Endometrium (tissue), 2 donors: ENCODE measurements around the gene ATRIP.
A peak's percentile ranks its signal among the peaks of the same experiment; 100 is the strongest.

Experiments
- FAIRE-seq: peaks from 2 replicates; lab custom pipeline; 2012; peaks lifted over from hg19 to GRCh38; lab: Jason Lieb, UNC
- donor health status: control.
- donor health status: control.

The ATRIP gene

GRCh38 chr3:48423883-48424695 lies 22.4 kb upstream of the ATRIP start:
- FAIRE-seq = no peak

GRCh38 chr3:48425281-48425812 lies 21.2 kb upstream of the ATRIP start:
- FAIRE-seq = no peak

DNA sequence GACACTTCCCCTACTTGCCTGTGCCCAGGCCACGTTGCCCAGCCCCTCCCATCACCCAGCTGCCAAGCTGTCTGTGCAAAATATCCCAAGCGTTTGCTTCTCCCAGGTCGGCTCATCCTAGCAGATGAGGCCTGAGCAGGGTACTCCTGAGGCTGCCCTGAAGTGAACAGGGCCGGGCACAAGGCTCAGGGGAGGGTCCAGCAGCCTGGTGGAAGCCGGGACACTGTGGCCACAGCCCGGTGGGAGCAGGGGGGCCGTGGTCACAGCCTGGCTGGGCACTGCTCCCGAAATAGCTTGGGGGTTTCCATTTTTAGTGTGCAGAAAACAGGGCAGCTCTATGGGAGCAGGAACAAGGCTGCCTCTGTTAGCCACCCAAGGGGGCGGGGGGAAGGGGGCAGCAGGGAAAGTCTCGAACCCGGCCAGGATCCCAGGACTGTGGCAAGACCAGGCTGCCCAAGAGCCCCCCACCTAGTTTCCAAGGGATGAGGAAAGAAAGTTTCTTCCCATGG lies 20.1 kb upstream of the ATRIP start:
- no peak for FAIRE-seq

DNA sequence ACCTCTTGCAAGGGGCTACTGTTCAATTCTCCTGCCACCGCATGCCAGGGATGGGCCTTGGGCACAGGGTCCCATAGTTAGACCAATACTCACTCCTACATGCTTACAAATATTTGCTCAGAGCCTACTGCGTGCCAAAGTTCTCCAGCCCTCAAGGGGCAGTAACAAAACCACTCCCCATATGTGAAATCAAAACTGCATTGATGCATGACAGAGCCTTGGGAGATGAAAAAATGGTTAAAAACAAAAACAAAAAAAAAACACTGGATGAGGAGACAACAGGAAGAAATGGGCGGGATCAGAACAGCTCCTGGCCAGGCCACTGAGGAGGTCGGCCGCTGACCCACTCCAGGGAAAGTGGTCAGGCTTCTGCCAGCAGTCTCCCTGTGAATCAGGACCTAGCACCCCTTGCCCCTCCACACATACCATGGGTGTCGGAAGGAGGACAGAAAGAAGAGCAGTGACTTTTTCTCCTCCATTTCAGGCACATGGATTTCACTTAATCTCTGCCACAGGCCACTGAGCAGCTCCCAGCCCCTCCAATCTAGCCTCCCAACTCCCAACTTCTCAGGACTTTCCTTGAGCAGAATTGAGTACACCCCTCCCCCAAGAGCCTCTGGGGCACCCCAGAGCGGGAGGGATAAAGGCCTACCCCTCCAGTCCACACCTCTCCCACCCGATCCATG lies 19.4 kb upstream of the ATRIP start:
- no peak for FAIRE-seq

DNA sequence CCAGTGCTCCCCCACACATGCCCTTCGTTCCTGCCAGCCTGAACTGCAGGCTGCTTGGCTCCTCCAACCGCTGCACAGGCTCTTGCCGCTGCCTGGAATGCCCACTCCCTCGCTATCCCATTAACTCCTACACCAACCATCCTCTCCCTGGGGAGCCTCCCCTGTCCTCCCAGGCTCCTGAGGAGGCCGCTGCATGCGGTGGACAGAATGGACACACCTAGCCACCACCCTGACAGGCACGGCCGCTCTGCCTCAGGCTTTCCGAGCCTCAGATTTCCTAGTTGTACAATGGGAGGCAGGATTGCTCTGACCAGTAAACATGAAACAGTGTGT lies 18.9 kb upstream of the ATRIP start:
- FAIRE-seq = no peak

GRCh38 chr3:48428088-48428571 lies 18.4 kb upstream of the ATRIP start:
- no peak for FAIRE-seq

- FAIRE-seq = no peak
These were observed 17.8 kb upstream of the ATRIP start for GRCh38 chr3:48428572-48429316.

- FAIRE-seq = no peak
These were observed 17.1 kb upstream of the ATRIP start for GRCh38 chr3:48429317-48429959.

- no peak for FAIRE-seq
These were observed 16.4 kb upstream of the ATRIP start, which contains the start of gene PLXNB1 for GRCh38 chr3:48429960-48430707. Gene PLXNB1, minus strand, starts transcription at chr3:48430086. Its CDS starts 5,475 bp downstream, at chr3:48424611.

DNA sequence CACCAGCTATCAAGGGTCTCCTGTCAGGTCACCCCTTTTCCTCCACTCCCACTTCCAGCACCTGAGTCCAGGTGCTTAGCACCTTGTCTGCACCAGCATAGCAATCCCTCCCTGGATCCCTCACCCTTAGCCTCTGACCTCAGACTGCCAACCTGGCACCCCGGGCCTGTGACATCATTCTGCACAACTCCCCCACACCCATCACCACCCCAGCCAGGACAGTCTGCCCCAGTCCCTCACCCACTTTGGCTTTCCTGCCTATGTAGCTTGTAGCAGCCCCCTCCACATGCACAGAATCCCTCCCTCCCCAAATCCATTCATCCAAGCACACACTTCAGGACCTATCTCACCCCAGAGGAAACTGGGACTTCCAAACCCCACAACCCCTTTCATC lies 15.8 kb upstream of the ATRIP start:
- FAIRE-seq = no peak

DNA sequence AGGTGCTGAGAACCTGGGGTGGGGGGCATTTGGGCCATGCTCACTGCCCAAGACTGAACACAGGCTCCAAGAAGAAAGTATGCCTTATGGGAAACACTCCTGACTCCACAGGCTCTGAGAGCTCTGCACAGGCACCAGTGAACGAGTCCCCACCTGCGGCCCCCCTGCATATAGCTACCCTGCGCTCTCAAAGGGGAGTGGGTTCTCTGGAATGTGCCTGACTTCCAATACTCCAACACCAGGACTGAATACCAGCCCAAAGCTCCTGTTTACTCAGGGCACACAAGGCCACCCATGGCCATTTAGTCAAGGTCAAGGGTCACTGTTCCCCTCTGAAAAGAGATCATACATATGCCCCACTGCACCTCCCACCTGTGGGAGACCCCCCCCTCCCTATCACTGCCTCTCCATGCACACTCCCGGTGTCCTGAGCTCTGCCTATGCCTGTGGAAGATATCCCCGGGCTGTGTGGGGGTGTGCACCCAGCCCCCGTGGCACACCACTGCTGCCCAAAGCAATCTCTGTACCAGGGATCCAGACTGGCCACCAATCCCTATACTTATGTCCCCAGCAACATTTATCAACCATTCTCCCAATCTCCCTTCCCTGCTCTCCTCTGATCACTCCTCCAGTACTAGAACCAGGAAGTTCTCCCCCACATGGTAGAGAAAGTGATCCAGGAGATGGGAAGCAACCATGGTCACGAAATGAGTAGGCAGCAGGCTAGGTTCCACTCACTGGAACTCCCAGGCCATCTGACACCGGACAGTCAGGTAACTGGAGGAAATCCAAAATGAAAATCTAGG lies 15.1 kb upstream of the ATRIP start:
- FAIRE-seq = no peak

GRCh38 chr3:48432411-48433371 lies 13.8 kb upstream of the ATRIP start:
- no peak for FAIRE-seq

DNA sequence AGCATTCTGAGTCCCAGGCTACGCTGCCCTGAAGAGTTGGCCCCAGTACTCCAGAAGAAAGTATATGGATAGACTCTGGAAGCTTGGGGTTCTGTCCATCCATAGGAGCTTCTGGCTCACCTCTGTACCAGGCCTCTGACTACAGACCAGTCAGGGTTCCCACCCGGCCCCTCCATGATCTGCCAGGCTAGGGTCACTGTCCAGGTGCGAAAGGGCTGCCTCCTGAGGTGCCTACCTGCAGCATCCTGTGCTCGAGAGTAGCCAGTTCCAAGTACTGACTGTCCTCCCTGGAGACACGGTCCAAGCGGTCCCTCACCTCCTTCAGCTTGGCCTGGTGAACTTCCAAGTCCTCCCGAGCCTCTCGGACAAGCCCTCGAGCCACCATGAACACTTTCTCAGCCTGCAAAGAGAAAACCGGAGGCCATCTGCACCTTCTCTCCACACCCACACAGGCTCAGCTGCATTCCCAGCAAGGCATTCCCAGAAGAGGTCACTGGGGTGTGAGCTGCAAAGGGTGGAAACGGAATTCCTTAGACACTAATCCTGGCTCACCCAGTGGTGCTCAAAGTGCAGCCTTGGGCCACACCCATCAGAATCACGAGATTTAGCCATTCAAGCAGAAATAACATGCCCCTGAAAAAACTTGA lies 12.9 kb upstream of the ATRIP start:
- FAIRE-seq = peak; percentile 39

- no peak for FAIRE-seq
These were observed 11.8 kb upstream of the ATRIP start for GRCh38 chr3:48434591-48435222.

GRCh38 chr3:48435223-48435595 lies 11.3 kb upstream of the ATRIP start:
- no peak for FAIRE-seq

DNA sequence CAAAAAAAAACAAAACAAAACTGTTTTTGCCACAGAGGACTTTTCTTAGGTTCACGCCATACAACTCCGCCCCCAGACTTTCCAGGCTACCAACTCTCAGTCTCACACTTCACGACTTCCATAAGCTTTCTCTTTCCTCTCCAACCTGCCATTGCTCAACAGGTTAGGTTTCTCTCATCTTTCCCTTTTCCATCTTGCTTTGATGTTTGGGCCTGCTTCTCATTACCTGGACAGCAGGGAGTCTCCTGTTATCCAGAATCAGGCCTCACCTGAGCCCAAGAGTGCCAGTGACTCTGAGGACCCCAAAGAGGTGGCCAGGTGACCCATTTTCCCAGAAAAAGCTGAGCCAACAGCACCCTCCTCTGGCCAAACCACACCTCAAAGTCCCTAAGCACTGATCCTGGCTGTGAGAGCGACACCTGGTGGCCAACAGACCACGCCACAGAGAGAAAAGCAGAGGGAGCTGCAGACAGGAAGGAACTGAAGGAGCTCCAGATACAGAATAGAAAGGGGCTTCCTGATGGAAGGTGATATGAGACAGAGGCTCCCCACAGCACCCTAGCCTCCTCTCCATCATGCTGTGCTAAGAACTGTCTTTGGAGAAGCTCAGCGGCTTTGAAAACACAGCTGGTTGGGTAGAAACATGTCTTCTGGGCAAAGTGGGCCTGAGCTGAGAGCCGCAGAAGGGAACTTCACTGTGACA lies 10.6 kb upstream of the ATRIP start:
- peak; percentile 12 for FAIRE-seq

- no peak for FAIRE-seq
These were observed 10.1 kb upstream of the ATRIP start for GRCh38 chr3:48436477-48436787.

DNA sequence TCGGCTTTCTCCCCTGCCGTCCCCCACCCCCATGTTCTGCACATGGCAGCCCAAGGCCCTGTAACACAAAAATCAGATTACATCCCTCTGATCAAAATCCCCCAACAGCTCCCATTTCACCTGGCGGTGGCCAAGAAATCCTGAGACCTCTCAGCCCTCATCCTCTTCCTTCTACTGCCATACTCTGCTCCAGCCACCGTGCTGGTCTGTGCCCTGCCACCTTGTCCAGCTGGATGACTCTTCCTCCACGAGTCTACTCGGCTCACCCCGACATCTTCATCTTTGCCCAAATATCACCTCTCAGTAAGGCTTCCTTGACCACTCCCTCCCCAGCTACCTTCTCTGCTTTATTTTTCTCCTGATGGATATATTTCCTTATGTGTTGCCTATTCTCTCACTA lies 9.7 kb upstream of the ATRIP start:
- no peak for FAIRE-seq
